Stomach smooth muscle (tissue), 2 donors: ENCODE measurements around the gene KRTAP17-1.

Source experiments
- H3K27ac ChIP-seq: one replicate; pipeline ENCODE4 v1.7.0; 2013; ENCODE audit warnings: mild to moderate bottlenecking, low read length, inconsistent platforms
- H3K27me3 ChIP-seq, 2 donors: one replicate each; pipeline ENCODE4 v1.7.0; 2013; ENCODE audit warnings: low read length in 2 of 2; ENCODE audit not compliant: insufficient read depth in 2 of 2, control insufficient read depth in 1 of 2
- H3K36me3 ChIP-seq, 2 donors: one replicate each; pipeline ENCODE4 v1.7.0; 2013; ENCODE audit warnings: low read length in 2 of 2; ENCODE audit not compliant: control insufficient read depth in 2 of 2, insufficient read depth in 2 of 2
- H3K4me1 ChIP-seq: one replicate; pipeline ENCODE4 v1.7.0; 2013; ENCODE audit warnings: low read length; ENCODE audit not compliant: control insufficient read depth, insufficient read depth
- H3K4me3 ChIP-seq, 2 donors: one replicate each; pipeline ENCODE4 v1.7.0; 2013; ENCODE audit warnings: low read length in 2 of 2
- H3K9ac ChIP-seq, 2 donors: one replicate each; pipeline ENCODE4 v1.7.0; 2013; ENCODE audit warnings: low read length in 2 of 2, mild to moderate bottlenecking in 1 of 2
- H3K9me3 ChIP-seq, 2 donors: one replicate each; pipeline ENCODE4 v1.7.0; 2013; ENCODE audit warnings: low read length in 2 of 2; ENCODE audit not compliant: control insufficient read depth in 2 of 2
- donor health status: healthy.
- donor health status: Pancreatic carcinoma.

The KRTAP17-1 gene

DNA sequence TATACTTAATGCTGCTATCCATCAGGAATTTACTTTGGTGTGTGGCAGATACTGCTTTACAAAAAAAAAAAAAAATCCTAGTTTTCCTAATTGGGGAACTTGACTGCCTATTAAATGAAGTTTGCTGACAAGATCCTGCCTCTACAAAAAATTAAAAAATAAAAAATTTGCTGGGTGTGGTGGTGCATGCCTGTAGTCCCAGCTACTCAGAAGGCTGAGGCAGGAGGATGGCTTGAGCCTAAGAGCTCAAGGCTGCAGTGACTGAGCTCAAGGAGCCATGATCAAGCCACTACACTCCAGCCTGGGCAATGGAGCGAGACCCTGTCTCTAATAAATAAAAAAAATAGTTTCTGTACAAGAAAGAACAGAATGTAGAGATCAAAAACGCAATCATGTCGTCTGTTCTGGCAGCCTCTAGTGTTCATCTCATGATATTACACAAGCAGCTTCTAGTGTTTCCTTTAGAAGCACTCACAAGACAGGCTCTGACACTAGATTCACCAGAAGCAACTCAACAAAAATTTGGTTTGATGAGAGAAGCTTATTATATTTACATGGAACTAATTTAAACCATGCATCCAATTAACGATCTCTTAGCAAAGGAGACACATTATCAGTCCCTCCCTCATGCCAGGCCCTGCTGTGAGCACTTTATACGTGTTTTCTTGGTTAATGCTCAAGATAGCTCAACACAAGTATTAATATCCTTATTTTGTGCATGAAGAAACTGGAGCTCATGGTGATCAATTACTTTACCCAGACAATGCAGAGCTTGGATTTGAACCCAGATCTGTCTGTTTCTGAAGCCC, 6.8 kb upstream of the KRTAP17-1 start:
- no peaks in the 10 kb centered on the region for H3K27me3 ChIP-seq
- H3K4me3 ChIP-seq: no peak overlapping the region
- no peaks in the 10 kb centered on the region for H3K9me3 ChIP-seq
- no peaks in the 10 kb centered on the region for H3K4me1 ChIP-seq
- no peak overlapping the region for H3K9ac ChIP-seq
- H3K27ac ChIP-seq: no peak overlapping the region
- no peaks in the 10 kb centered on the region for H3K36me3 ChIP-seq

DNA sequence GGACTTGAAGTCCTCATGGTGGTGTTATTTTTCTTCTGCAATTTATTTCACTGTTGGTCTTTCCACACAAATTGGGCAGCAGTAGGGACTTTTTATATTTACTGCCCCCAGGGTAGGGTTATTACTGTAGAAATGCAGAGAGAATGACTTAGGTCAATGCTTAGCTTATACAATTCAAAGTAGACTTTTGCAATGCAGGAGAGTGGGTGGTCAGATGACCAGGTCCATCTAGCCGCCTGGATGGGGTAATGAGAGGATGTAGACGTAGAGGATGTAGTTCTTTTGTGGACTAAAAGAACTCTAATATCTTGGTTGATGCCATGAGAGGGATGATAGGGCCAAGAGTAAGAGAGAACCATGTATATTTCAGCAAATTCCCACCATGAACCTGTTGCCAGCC, 2.7 kb upstream of the KRTAP17-1 start:
- Histone ChIP-seq H3K4me3 (no peak overlapping the region), H3K4me1 (no peaks in the 10 kb centered on the region), H3K27ac (no peak overlapping the region), H3K9me3 (no peaks in the 10 kb centered on the region), H3K27me3 (peaks cover 0 to 2% of the 10 kb centered on the region in 2 donors), H3K9ac (no peak overlapping the region), H3K36me3 (no peaks in the 10 kb centered on the region)

DNA sequence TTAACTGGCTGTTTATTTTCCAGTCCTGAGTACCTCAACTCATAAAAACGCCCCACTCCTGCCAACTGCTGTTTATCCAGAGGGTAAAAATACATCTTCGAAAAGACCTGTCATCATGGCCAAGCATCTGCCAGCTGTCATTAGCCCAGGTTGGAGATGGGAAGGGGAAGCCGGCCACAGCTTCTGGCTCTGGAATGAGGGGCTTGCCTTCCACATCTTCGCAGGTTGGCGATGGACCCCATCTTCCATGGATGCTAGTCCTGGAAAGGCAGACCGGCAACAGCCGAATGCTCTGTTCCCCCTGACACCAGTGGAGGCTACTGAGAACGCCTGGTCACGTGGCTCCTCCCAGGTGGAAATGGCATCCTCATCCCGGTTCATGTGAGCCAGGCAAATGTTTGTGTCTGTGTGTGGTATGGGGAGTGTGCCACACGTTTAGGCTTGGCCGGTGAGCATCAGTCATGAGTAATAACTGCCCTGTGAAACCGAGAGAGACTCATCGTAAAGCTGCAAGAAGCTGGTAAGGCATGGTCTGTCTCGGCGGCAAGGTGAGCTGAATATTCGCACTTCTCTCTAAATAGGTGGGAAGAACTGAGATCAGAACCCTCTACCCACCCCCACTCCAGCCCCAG, 420 bp upstream of the KRTAP17-1 start:
- Histone ChIP-seq H3K27ac (no peak overlapping the region), H3K36me3 (no peaks in the 10 kb centered on the region), H3K4me3 (no peak overlapping the region)

DNA sequence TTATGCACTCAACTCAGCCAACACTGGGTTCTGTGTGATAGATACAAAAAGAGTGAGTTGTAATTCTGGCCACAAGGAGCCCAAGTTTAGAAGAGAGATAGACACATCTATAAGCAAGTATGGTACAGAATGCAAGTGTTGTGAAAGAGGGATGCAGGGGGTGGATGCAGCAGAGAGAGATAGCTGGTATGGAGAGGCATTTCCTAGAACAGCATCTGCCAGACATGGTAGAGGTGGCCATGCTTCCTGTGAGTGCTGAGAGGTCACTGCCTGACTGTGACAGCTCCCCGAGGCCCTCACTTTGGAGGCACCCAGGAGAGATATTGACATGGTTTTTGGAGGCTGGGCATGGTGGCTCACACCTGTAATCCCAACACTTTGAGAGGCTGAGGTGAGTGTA, 4.4 kb downstream of the KRTAP17-1 start:
- Histone ChIP-seq H3K9ac (no peak overlapping the region), H3K4me1 (no peaks in the 10 kb centered on the region), H3K27ac (no peak overlapping the region), H3K9me3 (no peaks in the 10 kb centered on the region), H3K36me3 (no peaks in the 10 kb centered on the region), H3K27me3 (peaks cover 0 to 16% of the 10 kb centered on the region in 2 donors), H3K4me3 (no peak overlapping the region)

More for the DNA sequence above, 420 bp upstream of the KRTAP17-1 start:
- Histone ChIP-seq H3K9me3 (no peaks in the 10 kb centered on the region), H3K27me3 (peaks cover 0 to 6% of the 10 kb centered on the region in 2 donors), H3K4me1 (no peaks in the 10 kb centered on the region), H3K9ac (no peak overlapping the region)

DNA sequence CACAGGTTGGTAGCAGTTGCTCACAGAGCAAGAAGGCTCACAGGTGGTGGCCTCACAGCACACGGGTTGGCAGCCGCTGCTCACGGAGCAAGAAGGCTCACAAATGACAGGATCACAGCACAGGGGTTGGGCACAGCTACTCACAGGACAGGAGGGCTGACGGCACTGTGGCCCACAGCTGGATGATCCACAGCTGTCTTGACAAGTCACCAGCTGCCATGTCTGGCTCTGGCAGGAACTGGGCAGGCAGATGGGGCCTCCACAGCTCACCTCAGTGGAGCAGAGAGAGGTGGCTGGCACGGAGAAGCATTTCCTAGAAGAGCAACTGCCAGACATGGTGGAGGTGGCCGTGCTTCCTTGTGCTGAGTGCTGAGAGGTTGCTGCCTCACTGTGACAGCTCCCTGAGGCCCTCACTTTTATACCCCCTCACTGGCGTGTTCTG, 6.6 kb downstream of the KRTAP17-1 start, which contains the start of gene KRTAP16-1:
TSS of gene KRTAP16-1 (minus strand) at position 392 of the 442 bp plus-strand sequence. CDS start at position 336, 56 bp downstream.
- H3K9me3 ChIP-seq: no peaks in the 10 kb centered on the region
- H3K36me3 ChIP-seq: no peaks in the 10 kb centered on the region
- H3K4me3 ChIP-seq: no peak within 1 kb of the TSS
- H3K4me1 ChIP-seq: no peaks in the 10 kb centered on the region
- no peak within 1 kb of the TSS for H3K27ac ChIP-seq
- no peak within 1 kb of the TSS for H3K9ac ChIP-seq
- H3K27me3 ChIP-seq: peaks cover 0 to 14% of the 10 kb centered on the region in 2 donors

DNA sequence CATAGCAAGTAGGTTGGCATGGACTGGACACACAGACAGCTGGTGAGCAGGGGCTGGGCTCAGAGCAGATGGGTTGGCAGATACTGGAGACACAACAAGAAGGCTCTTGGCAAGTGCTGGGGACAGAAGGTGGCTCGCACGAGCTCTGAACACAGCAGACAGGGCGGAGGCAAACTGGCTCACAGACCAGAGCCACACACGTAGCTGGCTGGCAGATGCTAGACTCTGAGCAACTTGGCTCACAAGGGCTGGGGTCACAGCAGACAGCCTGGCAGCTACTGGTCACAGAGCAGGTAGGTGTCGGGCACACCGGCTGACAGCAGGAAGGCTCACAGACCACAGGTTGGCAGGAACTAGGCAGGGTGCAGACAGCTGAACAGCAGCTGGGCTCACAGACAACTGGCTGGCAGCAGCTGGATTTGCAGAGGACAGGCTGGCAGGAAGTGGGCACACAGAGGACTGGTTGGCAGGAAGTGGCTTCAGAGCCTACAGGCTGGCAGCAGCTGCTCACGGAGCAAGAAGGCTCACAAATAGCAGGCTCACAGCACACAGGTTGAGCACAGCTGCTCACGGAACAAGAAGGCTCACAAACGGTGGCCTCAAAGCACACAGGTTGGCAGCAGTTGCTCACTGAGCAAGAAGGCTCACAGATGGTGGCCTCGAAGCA, 7.1 kb downstream of the KRTAP17-1 start:
- H3K27ac ChIP-seq: no peak overlapping the region
- H3K36me3 ChIP-seq: no peaks in the 10 kb centered on the region
- H3K9me3 ChIP-seq: no peaks in the 10 kb centered on the region
- H3K9ac ChIP-seq: no peak overlapping the region
- H3K4me1 ChIP-seq: no peaks in the 10 kb centered on the region
- no peak overlapping the region for H3K4me3 ChIP-seq
- peaks cover 0 to 14% of the 10 kb centered on the region in 2 donors for H3K27me3 ChIP-seq

DNA sequence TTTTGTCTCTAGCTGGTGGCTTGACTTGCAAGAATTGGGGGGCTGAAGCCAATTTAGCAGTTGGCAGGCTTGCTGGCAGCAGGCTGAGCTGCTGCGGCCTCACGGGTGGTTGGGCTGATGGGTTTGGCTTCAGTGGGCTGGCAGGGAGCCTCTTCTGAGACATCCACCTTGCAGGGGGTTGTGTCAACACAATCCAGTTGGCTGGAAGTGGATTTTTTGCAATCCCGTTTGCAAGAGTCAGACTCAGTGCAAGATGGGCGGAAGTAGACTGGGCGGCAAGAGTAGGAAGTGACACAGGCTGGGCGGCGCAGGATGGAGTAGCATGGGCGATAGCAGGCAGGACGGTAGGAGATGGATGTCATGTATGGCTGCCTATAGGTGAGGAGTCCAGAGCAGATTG, 7.9 kb downstream of the KRTAP17-1 start:
- Histone ChIP-seq H3K27ac (no peak overlapping the region), H3K4me3 (no peak overlapping the region), H3K9me3 (no peaks in the 10 kb centered on the region), H3K27me3 (peaks cover 0 to 13% of the 10 kb centered on the region in 2 donors), H3K9ac (no peak overlapping the region), H3K4me1 (no peaks in the 10 kb centered on the region), H3K36me3 (no peaks in the 10 kb centered on the region)

DNA sequence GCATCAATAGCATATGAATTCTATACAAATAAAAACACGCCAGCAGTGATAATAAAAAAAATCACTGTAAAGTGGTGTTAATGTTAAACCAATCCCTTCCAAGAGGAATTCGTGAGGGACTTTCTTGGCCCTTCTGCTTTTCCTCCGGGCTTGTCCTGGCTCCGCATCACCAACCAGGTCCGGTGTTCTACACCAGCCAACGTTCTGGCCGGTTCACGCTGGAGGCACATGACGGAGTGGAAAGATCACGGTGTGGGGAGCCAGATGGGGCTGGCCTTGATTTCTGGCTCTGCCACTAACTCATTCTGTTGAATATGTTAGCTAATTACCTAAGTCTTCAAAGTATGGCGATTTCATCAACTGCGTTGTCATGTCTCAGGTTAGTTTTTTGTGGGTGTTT, 11.4 kb downstream of the KRTAP17-1 start:
- Histone ChIP-seq H3K4me1 (no peaks in the 10 kb centered on the region), H3K9ac (no peak overlapping the region), H3K4me3 (no peak overlapping the region), H3K9me3 (peaks cover 5 to 10% of the 10 kb centered on the region in 2 donors), H3K27me3 (peaks cover 0 to 13% of the 10 kb centered on the region in 2 donors), H3K36me3 (no peaks in the 10 kb centered on the region), H3K27ac (no peak overlapping the region)

DNA sequence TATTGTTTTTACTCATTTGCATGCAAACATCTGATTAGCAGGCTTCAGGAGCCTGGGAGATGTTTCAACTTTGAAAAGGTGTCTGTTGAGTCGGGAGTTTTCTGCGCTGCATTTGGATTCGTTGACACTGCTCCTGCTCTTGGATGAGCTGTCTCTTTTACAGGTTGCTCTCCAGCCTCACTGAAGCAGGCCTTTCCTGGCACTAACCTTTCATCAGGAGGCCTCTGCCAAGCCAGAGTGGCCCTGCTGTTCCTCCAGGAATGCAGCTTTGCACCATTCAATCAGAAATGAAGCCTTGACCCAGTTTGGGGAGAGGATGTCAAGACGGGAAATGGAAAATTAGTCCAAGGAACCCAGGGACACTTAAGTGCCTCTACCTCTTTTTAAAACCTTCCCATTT, 12.5 kb downstream of the KRTAP17-1 start:
- Histone ChIP-seq H3K4me1 (no peaks in the 10 kb centered on the region), H3K4me3 (no peak overlapping the region)

DNA sequence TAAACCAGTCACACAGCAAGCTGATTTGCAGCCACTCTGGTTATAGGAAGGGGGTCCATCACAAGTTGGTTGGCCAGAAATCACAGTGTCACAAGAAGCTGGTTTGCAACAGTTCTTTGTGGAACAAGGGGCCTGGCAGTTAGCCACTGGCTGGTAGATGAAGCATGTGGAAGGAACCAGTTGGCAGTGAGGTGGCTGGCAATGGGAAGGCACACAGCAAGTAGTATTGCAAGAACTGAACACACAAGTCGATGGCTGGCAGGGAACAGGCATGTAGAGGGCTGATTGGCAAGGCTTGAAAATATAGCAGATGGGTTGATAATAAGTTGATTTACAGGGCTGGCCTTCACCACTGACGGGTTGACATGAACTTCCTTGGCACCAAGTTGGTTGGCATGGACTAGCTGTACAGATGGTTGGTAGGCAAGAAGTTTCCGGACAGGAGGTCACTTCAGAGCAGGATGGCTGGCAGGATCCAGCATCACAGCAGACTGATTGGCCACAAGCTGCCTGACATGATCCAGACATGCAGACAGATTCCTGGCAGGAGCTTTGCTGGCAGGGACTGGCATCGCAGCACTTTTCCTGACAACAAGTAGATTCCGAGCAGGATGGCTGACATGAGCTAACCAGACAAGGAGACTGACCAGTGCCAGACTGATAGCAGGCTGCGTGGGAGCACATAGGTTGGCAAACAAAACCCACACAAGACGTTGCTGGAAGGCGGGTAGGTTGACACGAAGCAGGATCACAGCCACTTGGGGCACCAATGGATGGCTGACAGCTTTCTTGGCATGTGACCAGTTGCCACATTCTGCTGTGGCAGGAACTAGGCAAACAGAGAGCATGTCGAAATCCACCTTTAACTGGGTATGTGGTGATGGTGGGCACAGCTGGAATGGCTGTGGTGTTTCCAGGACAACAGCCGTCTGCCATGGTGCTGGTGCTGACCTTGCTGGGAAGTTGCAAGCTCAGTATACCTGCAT, 13.3 kb downstream of the KRTAP17-1 start, which contains the start of gene KRTAP29-1:
TSS of gene KRTAP29-1 (minus strand) at position 936 of the 986 bp plus-strand sequence. CDS start at position 936, 0 bp downstream.
- Histone ChIP-seq H3K27me3 (peaks cover 0 to 3% of the 10 kb centered on the region in 2 donors), H3K4me3 (no peak within 1 kb of the TSS), H3K27ac (no peak within 1 kb of the TSS), H3K9me3 (peaks cover 5 to 10% of the 10 kb centered on the region in 2 donors), H3K9ac (no peak within 1 kb of the TSS), H3K4me1 (no peaks in the 10 kb centered on the region), H3K36me3 (no peaks in the 10 kb centered on the region)

More for the DNA sequence above, 12.5 kb downstream of the KRTAP17-1 start:
- Histone ChIP-seq H3K9me3 (peaks cover 5 to 10% of the 10 kb centered on the region in 2 donors), H3K27me3 (peaks cover 0 to 7% of the 10 kb centered on the region in 2 donors), H3K36me3 (no peaks in the 10 kb centered on the region), H3K9ac (no peak overlapping the region), H3K27ac (no peak overlapping the region)
